ENCODE data around the gene SLAMF8. TPM values are rescaled to one million over a fixed set of nuclear protein-coding genes. Genes with fewer than 3 reads are reported as not detected.

SLAMF8 gene
- total and polyA plus RNA-seq, 5 donors from 2014 or later, result 0.72 TPM; not detected in 4

DNA sequence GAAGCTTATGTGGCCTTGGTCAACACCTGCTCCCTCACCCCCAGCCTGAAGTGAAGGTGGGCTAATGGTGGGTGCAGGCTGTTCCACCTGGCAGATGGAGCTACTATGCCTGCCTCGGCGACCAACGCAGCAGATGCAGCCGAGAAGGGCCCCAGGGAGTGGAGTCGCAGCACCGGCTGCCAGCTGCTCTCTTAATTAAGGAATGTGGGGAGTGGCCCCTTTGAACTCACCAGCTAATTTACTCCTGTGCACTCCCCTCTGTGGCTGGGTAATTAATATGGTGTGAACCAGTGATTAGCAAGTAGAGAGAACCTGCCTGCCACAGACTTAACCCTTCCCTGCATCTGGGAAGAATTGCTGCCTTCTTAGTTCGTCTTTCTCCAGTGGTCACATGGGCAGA is 3.3 kb upstream of the SLAMF8 start:
- Histone ChIP-seq H3K27ac (ENCODE audit: insufficient read depth, low read length, poor library complexity, severe bottlenecking) (no peak overlapping the region), H3K27me3 (ENCODE audit: control insufficient read depth, insufficient read depth, low read length) (no peaks in the 10 kb centered on the region), H3K36me3 (ENCODE audit: control insufficient read depth, insufficient read depth, low read length) (no peaks in the 10 kb centered on the region), H3K9me3 (ENCODE audit: control insufficient read depth in 2 of 2, low read length in 2 of 2) (no peaks in the 10 kb centered on the region), H3K4me3 (ENCODE audit: low read depth, low read length) (no peak overlapping the region), H3K4me1 (ENCODE audit: control insufficient read depth, insufficient read depth, low read length, poor library complexity, severe bottlenecking) (peaks cover 19% of the 10 kb centered on the region)
- no peak overlapping the region for H3K27ac Mint-ChIP-seq
- DNase-seq (no peak), ATAC-seq (ENCODE audit: low read depth in 2 of 2) (no peak)
- H3K4me3 Mint-ChIP-seq, result no peak overlapping the region
- no peaks in the 10 kb centered on the region for H3K36me3 Mint-ChIP-seq
- peaks cover 7% of the 10 kb centered on the region for H3K27me3 Mint-ChIP-seq
- H3K4me1 Mint-ChIP-seq, result peaks cover 0 to 31% (median 19%) of the 10 kb centered on the region in 4 donors
- no peaks in the 10 kb centered on the region for H3K9me3 Mint-ChIP-seq

DNA sequence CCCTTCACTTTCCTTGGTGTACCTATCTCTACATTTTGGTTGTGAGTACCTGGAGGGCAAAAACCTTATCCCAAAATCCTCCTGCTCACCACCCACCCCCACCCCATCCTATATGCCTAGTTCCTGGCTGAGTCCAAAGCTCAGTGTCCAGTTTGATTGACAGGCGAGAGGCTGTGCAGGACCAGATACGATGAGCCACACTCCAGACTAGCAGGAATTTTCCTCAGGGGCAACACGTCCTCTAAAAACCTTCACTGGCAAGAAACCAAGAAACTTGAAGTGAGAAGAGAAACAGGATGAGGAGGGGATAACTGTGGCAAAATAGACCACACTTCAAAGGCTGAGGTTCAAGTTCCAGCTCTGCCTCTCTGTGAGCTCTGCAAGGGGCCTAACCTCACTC is 1.1 kb upstream of the SLAMF8 start:
- DNase-seq, result no peak
- peaks cover 5% of the 10 kb centered on the region for H3K27me3 Mint-ChIP-seq
- H3K4me1 ChIP-seq (ENCODE audit: control insufficient read depth, insufficient read depth, low read length, poor library complexity, severe bottlenecking), result peaks cover 19% of the 10 kb centered on the region

GRCh38 chr1:159827102-159827490 is 423 bp downstream of the SLAMF8 start:
- H3K36me3 ChIP-seq (ENCODE audit: control insufficient read depth, insufficient read depth, low read length), result no peaks in the 10 kb centered on the region
- peak overlapping the region in 2 of 3 donors; percentile 67 to 76 for H3K27ac Mint-ChIP-seq
- no peak overlapping the region for H3K4me3 ChIP-seq (ENCODE audit: low read depth, low read length)
- no peaks in the 10 kb centered on the region for H3K9me3 ChIP-seq (ENCODE audit: control insufficient read depth in 2 of 2, low read length in 2 of 2)
- H3K27me3 ChIP-seq (ENCODE audit: control insufficient read depth, insufficient read depth, low read length), result no peaks in the 10 kb centered on the region
- ATAC-seq (ENCODE audit: low read depth in 2 of 2) (no peak), DNase-seq (no peak)
- peaks cover 0 to 1% (median 0%) of the 10 kb centered on the region in 7 donors for H3K9me3 Mint-ChIP-seq
- no peaks in the 10 kb centered on the region for H3K36me3 Mint-ChIP-seq
- H3K27me3 Mint-ChIP-seq, result peaks cover 5% of the 10 kb centered on the region
- peaks cover 6 to 32% (median 24%) of the 10 kb centered on the region in 4 donors for H3K4me1 Mint-ChIP-seq
- peaks cover 19% of the 10 kb centered on the region for H3K4me1 ChIP-seq (ENCODE audit: control insufficient read depth, insufficient read depth, low read length, poor library complexity, severe bottlenecking)
- peak overlapping the region in 1 of 4 donors; percentile 24 for H3K4me3 Mint-ChIP-seq
- no peak overlapping the region for H3K27ac ChIP-seq (ENCODE audit: insufficient read depth, low read length, poor library complexity, severe bottlenecking)

More for the DNA sequence above, 1.1 kb upstream of the SLAMF8 start:
- Histone ChIP-seq H3K36me3 (ENCODE audit: control insufficient read depth, insufficient read depth, low read length) (no peaks in the 10 kb centered on the region), H3K9me3 (ENCODE audit: control insufficient read depth in 2 of 2, low read length in 2 of 2) (no peaks in the 10 kb centered on the region), H3K27ac (ENCODE audit: insufficient read depth, low read length, poor library complexity, severe bottlenecking) (no peak overlapping the region), H3K27me3 (ENCODE audit: control insufficient read depth, insufficient read depth, low read length) (no peaks in the 10 kb centered on the region), H3K4me3 (ENCODE audit: low read depth, low read length) (no peak overlapping the region)
- peaks cover 0 to 1% (median 0%) of the 10 kb centered on the region in 7 donors for H3K9me3 Mint-ChIP-seq
- peak overlapping the region in 2 of 3 donors; percentile 11 to 76 for H3K27ac Mint-ChIP-seq
- ATAC-seq (ENCODE audit: low read depth in 2 of 2), result no peak
- peaks cover 6 to 32% (median 24%) of the 10 kb centered on the region in 4 donors for H3K4me1 Mint-ChIP-seq
- H3K4me3 Mint-ChIP-seq, result no peak overlapping the region
- no peaks in the 10 kb centered on the region for H3K36me3 Mint-ChIP-seq

- H3K4me1 ChIP-seq (ENCODE audit: control insufficient read depth, insufficient read depth, low read length, poor library complexity, severe bottlenecking), result peaks cover 19% of the 10 kb centered on the region
- no peak for ATAC-seq (ENCODE audit: low read depth in 2 of 2)
- Mint-ChIP-seq H3K4me1 (peaks cover 6 to 32% (median 24%) of the 10 kb centered on the region in 4 donors), H3K27ac (peak overlapping the region in 1 of 3 donors; percentile 76), H3K4me3 (no peak overlapping the region), H3K27me3 (peaks cover 5% of the 10 kb centered on the region), H3K9me3 (peaks cover 0 to 1% (median 0%) of the 10 kb centered on the region in 7 donors), H3K36me3 (no peaks in the 10 kb centered on the region)
- no peaks in the 10 kb centered on the region for H3K36me3 ChIP-seq (ENCODE audit: control insufficient read depth, insufficient read depth, low read length)
- H3K27ac ChIP-seq (ENCODE audit: insufficient read depth, low read length, poor library complexity, severe bottlenecking), result no peak overlapping the region
- DNase-seq, result peak in 1 of 3 donors; percentile 20
- H3K27me3 ChIP-seq (ENCODE audit: control insufficient read depth, insufficient read depth, low read length), result no peaks in the 10 kb centered on the region
- H3K9me3 ChIP-seq (ENCODE audit: control insufficient read depth in 2 of 2, low read length in 2 of 2), result no peaks in the 10 kb centered on the region
- no peak overlapping the region for H3K4me3 ChIP-seq (ENCODE audit: low read depth, low read length)
Observed at GRCh38 chr1:159827549-159827948, 876 bp downstream of the SLAMF8 start.

GRCh38 chr1:159828176-159828575 is 1.5 kb downstream of the SLAMF8 start:
- peaks cover 2% of the 10 kb centered on the region for H3K27me3 Mint-ChIP-seq
- ATAC-seq (ENCODE audit: low read depth in 2 of 2) (no peak), DNase-seq (no peak)
- Histone ChIP-seq H3K27ac (ENCODE audit: insufficient read depth, low read length, poor library complexity, severe bottlenecking) (no peak overlapping the region), H3K36me3 (ENCODE audit: control insufficient read depth, insufficient read depth, low read length) (no peaks in the 10 kb centered on the region), H3K27me3 (ENCODE audit: control insufficient read depth, insufficient read depth, low read length) (no peaks in the 10 kb centered on the region), H3K9me3 (ENCODE audit: control insufficient read depth in 2 of 2, low read length in 2 of 2) (no peaks in the 10 kb centered on the region), H3K4me3 (ENCODE audit: low read depth, low read length) (no peak overlapping the region), H3K4me1 (ENCODE audit: control insufficient read depth, insufficient read depth, low read length, poor library complexity, severe bottlenecking) (peaks cover 19% of the 10 kb centered on the region)
- no peaks in the 10 kb centered on the region for H3K36me3 Mint-ChIP-seq
- H3K27ac Mint-ChIP-seq, result peak overlapping the region in 1 of 3 donors; percentile 37
- H3K9me3 Mint-ChIP-seq, result peaks cover 0 to 1% (median 0%) of the 10 kb centered on the region in 7 donors
- H3K4me3 Mint-ChIP-seq, result no peak overlapping the region
- H3K4me1 Mint-ChIP-seq, result peaks cover 6 to 32% (median 24%) of the 10 kb centered on the region in 4 donors

DNA sequence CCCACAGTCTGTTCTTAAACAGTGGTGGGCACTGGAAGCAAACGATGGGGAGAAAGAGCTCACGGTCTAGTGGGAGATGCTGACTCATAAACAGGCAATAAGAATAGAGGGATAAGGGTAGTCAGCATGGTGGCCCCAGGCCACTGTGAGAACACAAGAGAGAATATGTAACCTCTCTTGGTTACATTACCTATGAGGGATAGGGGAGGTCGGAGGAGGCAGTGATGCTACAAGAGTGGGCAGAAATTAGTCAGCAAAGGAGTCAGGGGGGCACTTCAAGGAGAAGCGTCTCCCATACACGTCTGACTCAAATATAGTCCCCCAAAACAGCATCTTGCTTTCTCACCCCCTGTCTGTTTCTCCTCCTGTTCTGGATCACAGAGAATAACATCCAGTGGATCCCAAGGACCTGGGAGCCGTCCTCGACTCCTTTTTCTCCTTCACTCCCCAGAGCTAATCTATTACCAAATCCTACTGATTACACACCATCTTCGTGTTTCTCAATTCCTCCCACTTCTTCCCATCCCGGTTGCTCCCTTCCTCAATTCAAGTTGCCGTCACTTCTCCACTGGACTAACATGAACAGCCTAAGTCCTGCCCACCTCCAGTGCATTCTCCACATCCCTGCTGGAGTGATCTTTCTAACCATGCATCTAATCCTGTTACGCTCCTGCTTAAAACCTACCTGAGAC is 2.1 kb downstream of the SLAMF8 start:
- peaks cover 0 to 1% (median 0%) of the 10 kb centered on the region in 7 donors for H3K9me3 Mint-ChIP-seq
- no peak overlapping the region for H3K4me3 Mint-ChIP-seq
- Histone ChIP-seq H3K4me1 (ENCODE audit: control insufficient read depth, insufficient read depth, low read length, poor library complexity, severe bottlenecking) (peaks cover 19% of the 10 kb centered on the region), H3K27ac (ENCODE audit: insufficient read depth, low read length, poor library complexity, severe bottlenecking) (no peak overlapping the region), H3K27me3 (ENCODE audit: control insufficient read depth, insufficient read depth, low read length) (no peaks in the 10 kb centered on the region), H3K36me3 (ENCODE audit: control insufficient read depth, insufficient read depth, low read length) (no peaks in the 10 kb centered on the region), H3K4me3 (ENCODE audit: low read depth, low read length) (no peak overlapping the region), H3K9me3 (ENCODE audit: control insufficient read depth in 2 of 2, low read length in 2 of 2) (no peaks in the 10 kb centered on the region)
- H3K27ac Mint-ChIP-seq, result peak overlapping the region in 2 of 3 donors; percentile 4 to 37
- H3K36me3 Mint-ChIP-seq, result no peaks in the 10 kb centered on the region
- DNase-seq (no peak), ATAC-seq (ENCODE audit: low read depth in 2 of 2) (no peak)
- peaks cover 6 to 32% (median 24%) of the 10 kb centered on the region in 4 donors for H3K4me1 Mint-ChIP-seq
- no peaks in the 10 kb centered on the region for H3K27me3 Mint-ChIP-seq

DNA sequence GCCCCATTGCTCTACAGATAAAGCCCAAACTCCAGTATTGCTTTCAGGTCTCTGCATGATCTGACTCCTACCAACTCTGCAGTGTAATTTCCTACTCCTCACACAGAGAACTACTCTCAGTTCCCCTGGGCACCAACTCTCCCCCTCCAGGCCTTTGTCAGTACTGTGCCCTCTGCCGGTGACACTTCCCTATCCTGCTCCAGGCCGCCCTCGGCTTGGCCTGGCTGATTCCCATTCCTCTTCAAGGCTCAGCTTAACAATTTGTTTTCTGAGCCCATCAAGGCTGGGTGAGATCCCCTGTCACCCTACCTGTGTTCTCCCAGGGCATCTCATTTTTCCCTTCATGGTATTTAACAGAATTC is 2.6 kb downstream of the SLAMF8 start:
- Mint-ChIP-seq H3K27ac (peak overlapping the region in 2 of 3 donors; percentile 4 to 29), H3K4me1 (peaks cover 6 to 32% (median 24%) of the 10 kb centered on the region in 4 donors)

More for the DNA sequence above, 2.6 kb downstream of the SLAMF8 start:
- H3K4me3 Mint-ChIP-seq, result no peak overlapping the region
- Histone ChIP-seq H3K36me3 (ENCODE audit: control insufficient read depth, insufficient read depth, low read length) (no peaks in the 10 kb centered on the region), H3K27ac (ENCODE audit: insufficient read depth, low read length, poor library complexity, severe bottlenecking) (no peak overlapping the region), H3K4me1 (ENCODE audit: control insufficient read depth, insufficient read depth, low read length, poor library complexity, severe bottlenecking) (peaks cover 19% of the 10 kb centered on the region), H3K9me3 (ENCODE audit: control insufficient read depth in 2 of 2, low read length in 2 of 2) (no peaks in the 10 kb centered on the region), H3K4me3 (ENCODE audit: low read depth, low read length) (no peak overlapping the region), H3K27me3 (ENCODE audit: control insufficient read depth, insufficient read depth, low read length) (no peaks in the 10 kb centered on the region)
- no peaks in the 10 kb centered on the region for H3K36me3 Mint-ChIP-seq
- peaks cover 0 to 1% (median 0%) of the 10 kb centered on the region in 7 donors for H3K9me3 Mint-ChIP-seq
- DNase-seq (no peak), ATAC-seq (ENCODE audit: low read depth in 2 of 2) (peak; percentile 42 to 45)
- H3K27me3 Mint-ChIP-seq, result no peaks in the 10 kb centered on the region
